Prostate gland (tissue), 2 donors: ENCODE measurements around the gene CLSTN3.

Source experiments
- CTCF ChIP-seq, 4 experiments: fragments of 200-600 bp in 2 of 4; fragments of 450-650 bp in 2 of 4; sonication (generic) in 2 of 4; IDR thresholded peaks; 1 replicate in 3 of 4; 2 replicates in 1 of 4; pipeline ENCODE4 v1.5.1; 2016 to 2019; ENCODE audit warnings: antibody characterized with exemption in 4 of 4, mild to moderate bottlenecking in 2 of 4, moderate library complexity in 2 of 4
- POLR2A ChIP-seq: fragments of 450-650 bp; IDR thresholded peaks from one replicate; pipeline ENCODE4 v1.6.1; 2016; ENCODE audit warnings: antibody characterized with exemption, mild to moderate bottlenecking
- POLR2AphosphoS5 ChIP-seq: sonication (generic); formaldehyde crosslinking; IDR thresholded peaks from one replicate; pipeline ENCODE4 v1.6.1; 2017; ENCODE audit warnings: antibody characterized with exemption

GRCh38 chr12:7081037-7081436, 49.1 kb upstream of the CLSTN3 start:
- no peak for TF ChIP-seq CTCF (IDR thresholded peaks at IDR 0.05)
- no peak for TF ChIP-seq POLR2A
- TF ChIP-seq POLR2AphosphoS5 = no peak
